OCI-M2 (cell line): ENCODE measurements around the gene IQCF5.
"Not testable (repeated sequence)": the region's sequence is repeated elsewhere in the genome, so short reads cannot be mapped to it uniquely, and the experiment has no call there.

Experiments
- DNase-seq: peaks from one replicate; lab custom pipeline; 2025; ENCODE audit not compliant: unreplicated experiment; lab: John Stamatoyannopoulos, UW

IQCF5 gene

GRCh38 chr3:51875501-51875900 is at the start of gene IQCF5:
IQCF5 (minus strand) TSS chr3:51875601; CDS start chr3:51875531, 70 bp downstream.
- DNase-seq = no peak

GRCh38 chr3:51921081-51921578 is 45.7 kb upstream of the IQCF5 start:
- DNase-seq = no peak

GRCh38 chr3:51916418-51916817 is 41.0 kb upstream of the IQCF5 start:
- no peak for DNase-seq

GRCh38 chr3:51908026-51908425 is 32.6 kb upstream of the IQCF5 start:
- no peak for DNase-seq

GRCh38 chr3:51904034-51904823 is 28.8 kb upstream of the IQCF5 start:
- no peak for DNase-seq

DNA sequence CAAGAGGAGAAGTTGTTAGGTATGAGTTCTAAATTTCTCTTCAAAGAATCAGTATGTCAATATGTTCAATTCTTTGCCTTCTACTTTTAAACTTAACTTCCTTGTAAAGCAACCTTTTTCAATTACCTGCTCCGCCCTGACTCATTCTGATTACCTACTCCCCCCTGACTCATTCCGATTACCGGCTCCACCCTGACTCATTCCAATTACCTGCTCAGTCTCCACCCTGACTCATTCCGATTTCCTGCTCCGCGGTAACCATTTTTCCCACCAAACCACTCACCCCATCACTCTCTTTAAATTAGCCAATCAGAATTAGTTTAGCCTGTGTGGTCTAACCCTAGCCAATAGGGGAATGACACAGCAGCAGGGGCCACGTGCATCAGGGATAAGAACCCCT is 27.0 kb upstream of the IQCF5 start:
- not testable (repeated sequence) for DNase-seq

- not testable (repeated sequence) for DNase-seq
Observed at GRCh38 chr3:51900043-51900442, 24.6 kb upstream of the IQCF5 start.

GRCh38 chr3:51897391-51897790 is 22.0 kb upstream of the IQCF5 start:
- no peak for DNase-seq

DNA sequence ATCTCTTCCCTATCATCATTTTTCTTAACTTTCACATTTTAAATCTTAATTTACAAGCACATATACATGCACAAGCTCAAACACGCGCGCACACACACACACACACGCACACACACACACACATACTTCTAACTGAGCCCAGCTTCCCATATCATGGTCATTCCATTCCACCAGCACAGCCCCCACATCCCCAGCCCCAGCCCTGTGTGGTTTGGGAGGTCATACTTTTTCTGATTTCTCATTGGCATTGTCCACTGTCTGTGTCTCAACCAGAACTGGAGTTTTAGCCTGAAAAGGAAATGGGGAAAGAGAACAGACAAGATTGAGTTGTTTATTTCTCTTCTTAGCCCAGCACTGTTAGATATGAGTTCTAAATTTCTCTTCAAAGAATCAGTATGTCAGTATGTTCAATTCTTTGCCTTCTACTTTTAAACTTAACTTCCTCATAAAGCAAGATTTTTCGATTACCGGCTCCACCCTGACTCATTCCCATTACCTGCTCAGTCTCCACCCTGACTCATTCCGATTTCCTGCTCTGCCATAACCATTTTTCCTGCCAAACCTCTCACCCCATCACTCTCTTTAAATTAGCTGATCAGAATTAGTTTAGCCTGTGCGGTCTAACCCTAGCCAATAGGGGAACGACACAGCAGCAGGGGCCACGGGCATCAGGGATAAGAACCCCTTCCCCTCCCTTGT is 21.4 kb upstream of the IQCF5 start:
- DNase-seq = no peak

GRCh38 chr3:51894939-51895338 is 19.5 kb upstream of the IQCF5 start:
- no peak for DNase-seq

DNA sequence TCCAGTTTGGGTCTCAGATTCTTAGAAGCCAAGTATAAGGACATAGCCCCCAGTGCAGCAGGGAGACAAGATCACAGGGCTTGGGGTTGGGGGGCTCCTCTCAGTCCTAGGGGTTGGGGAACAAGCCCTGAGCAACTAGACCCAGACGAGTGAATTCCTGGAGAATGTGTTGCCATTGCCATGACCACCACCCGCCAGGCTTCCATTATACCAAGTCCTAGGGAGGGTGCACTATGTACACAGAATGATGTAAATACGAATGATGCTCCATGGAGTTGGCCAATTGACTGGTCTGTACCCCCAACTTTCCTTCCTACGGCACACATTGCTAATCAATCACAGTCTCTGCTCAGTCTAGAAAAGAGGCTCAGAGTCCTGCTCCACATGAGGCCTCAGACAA is 19.0 kb upstream of the IQCF5 start:
- no peak for DNase-seq

DNA sequence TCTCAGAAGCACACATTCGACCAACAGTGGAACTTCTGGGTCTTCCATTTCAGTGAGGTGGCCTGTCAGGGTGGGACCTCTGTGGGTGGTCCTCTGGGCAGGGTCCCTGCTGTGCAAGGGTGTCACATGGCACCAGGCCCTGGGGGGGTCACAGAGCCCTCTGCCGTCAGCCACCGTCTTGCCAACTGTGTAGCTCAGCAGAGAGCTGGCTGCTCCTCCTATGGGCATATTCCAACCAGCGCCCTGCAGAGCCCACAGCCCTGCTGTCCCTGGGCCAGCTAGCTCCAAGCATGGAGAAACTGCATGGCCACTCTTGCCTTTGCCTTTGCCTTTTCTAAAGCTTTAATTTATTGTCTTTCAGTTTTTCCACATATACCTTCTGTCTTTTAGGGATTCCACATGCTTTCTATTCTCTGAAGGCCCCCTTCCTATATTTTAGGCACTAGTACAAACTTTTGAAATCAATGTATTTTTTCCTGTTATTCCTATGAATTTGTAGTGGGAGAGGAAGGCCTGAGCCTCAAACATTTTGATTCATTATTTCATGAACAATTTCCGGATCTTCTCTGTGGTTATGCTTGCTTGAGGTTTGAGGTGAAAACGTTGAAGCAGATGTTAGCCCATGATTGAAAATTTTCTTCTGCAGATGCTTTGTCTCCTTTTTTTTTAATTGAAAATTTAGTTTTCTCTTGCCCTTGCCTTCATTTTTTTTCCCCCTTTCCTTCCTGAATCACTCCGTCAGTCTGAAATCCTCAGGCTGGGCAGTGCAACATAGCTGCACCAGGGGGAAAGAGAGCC is 16.0 kb upstream of the IQCF5 start:
- no peak for DNase-seq

DNA sequence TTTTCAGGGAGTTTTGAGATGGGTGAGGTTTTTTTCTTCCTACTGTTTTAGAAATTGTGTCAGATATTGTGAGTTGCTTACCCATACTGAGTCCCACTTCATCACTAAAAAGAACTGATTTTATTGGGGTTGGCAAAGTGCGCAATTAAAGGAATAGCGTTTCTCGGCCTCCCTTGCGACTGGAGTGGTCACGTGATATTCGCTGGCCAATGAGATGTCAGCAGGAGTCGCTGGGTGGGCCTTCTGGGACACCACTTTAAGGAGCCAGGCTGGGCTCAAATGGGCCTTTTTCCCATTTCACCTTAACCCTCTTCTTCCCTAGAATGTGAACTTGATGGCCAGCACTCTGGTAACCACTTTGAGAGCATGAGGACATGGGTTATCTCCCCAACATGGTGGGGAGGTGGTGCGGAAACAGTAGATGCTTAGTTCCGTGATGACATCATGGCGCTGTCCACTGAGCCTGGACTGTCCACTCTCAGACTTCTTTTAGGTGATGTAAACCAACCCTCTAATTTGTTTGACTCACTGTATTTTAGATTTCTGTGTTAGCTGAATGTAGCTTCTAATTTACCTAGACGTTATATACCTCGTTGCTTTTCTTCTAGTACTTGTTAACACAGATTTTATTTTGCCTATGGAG is 13.2 kb upstream of the IQCF5 start:
- no peak for DNase-seq

GRCh38 chr3:51887620-51888019 is 12.2 kb upstream of the IQCF5 start:
- DNase-seq = no peak

DNA sequence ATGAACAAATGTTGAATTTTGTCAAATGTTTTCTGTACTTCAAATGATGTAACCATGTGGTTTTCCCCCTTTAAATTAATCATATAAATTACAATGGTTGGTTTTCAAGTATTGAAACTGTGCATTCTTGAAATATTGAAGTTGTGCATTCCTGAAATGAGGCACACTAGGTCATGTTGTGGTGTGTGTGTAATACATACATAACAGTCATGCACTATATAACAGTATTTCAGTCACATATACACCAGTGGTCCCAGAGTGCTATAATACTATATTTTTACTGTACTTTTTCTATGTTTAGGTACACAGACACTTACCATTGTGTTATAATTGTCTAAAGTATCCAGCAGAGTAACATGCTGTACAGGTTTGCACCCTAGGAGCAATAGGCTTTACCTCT is 11.0 kb upstream of the IQCF5 start:
- no peak for DNase-seq

DNA sequence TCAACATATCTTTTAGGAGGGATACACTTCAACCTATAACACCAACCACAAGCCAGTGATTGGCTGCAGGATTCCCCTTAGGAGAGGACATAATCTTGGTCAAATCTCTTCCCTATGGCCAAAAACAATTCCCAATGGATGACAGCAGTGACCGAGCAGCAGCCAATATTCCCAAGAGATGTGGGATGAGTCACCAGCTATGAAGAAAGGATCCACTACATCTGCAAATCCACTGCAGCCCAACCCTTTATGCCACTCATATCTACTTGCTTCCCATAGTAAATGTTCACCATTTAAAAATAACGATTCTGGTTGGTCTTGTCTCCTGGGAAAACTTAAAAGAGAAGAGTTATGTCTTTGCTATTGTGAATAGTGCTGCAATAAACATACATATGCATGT is 4.5 kb upstream of the IQCF5 start:
- DNase-seq = no peak

GRCh38 chr3:51876186-51876585 is 785 bp upstream of the IQCF5 start:
- no peak for DNase-seq

DNA sequence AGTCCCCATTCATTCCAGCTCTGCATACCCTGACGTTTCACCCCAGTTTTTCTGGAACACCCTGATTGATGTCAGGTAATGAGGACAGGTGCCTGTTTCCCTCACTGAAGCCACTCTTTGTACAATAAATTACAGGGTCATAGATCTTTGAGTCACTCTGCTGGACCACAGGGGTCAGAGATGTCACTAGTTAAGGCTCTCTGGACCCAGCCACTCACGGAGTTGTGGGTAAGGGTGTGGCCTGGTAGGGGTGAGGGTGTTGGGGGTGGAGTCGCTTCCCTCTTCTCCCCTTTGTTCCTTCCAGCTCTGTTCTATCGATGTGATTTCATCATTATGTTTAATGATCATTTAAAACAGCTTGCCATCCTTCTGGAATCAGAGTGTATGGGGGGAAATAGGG is 512 bp downstream of the IQCF5 start:
- no peak for DNase-seq

DNA sequence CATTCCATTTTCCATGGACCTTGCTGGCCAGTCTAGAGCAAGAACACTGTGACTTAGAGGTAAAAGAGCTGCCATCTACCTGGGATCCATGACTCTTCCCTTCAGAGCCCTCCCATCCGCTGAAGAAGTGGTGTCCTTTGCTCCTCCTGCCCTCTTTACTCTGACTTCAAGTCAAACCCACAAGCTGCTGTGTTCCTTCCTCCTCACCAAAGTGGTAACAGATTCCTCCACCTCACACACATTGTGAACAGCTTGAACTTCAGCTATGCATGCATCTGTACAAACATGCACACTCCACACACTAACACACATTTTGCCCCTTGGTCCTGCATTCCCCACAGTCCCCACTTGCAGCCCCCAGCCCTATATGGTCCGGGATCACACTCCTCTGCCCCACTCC is 990 bp downstream of the IQCF5 start:
- DNase-seq = no peak

DNA sequence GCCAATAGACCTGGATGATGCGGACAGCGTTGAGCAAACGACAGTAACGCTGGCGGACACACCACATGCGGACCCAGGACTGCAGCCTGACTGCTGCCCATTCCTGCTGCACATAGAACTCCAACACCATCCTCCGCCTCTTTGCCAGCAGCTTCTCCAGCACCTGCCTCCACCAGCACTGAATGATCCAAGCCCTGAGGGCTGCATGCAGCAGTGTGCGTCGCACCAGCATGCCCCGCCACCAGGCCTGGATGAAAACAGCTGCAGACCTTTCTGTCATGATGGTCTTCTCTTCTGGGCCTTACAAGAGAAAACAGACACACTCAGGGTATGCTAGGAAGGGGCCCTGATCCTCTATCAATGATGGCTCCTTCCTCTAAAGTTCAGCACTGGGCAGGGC is 1.5 kb downstream of the IQCF5 start:
- no peak for DNase-seq

GRCh38 chr3:51873253-51873766 is 2.1 kb downstream of the IQCF5 start:
- no peak for DNase-seq
